ENCODE results near the gene NCOA6.

DNA sequence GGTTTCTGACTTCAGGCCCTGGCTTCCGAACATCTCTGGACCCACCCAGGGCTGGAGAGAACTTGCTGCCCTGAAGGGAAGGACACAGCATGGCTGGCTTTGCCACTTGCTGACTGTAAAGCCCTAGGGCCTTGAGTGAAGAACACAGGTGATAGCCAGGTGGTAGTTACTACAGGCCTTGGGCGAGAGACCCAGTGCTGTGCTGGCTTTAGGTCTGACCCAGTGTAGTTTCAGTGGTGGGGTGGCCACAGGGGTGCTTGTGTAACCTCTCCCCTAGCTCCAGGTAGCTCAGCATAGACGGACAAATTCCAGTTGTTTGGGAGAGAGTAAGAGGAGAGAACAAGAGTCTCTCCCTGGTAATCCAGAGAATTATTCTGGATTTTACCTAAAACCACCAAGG lies 27.1 kb downstream of the NCOA6 start:
- TF ChIP-seq POLR2AphosphoS5 (IDR thresholded peaks at IDR 0.05; ENCODE audit: low read depth, low read length) (no peak), POLR2A (IDR thresholded peaks at IDR 0.05; ENCODE audit: low read depth, low read length) (no peak), TAF1 (IDR thresholded peaks at IDR 0.05; ENCODE audit: borderline replicate concordance, low read depth, low read length) (no peak)

Data from GM12892 (cell line).